ENCODE measurements around the gene SFXN3.

Gene SFXN3, protein sequence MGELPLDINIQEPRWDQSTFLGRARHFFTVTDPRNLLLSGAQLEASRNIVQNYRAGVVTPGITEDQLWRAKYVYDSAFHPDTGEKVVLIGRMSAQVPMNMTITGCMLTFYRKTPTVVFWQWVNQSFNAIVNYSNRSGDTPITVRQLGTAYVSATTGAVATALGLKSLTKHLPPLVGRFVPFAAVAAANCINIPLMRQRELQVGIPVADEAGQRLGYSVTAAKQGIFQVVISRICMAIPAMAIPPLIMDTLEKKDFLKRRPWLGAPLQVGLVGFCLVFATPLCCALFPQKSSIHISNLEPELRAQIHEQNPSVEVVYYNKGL

DNA sequence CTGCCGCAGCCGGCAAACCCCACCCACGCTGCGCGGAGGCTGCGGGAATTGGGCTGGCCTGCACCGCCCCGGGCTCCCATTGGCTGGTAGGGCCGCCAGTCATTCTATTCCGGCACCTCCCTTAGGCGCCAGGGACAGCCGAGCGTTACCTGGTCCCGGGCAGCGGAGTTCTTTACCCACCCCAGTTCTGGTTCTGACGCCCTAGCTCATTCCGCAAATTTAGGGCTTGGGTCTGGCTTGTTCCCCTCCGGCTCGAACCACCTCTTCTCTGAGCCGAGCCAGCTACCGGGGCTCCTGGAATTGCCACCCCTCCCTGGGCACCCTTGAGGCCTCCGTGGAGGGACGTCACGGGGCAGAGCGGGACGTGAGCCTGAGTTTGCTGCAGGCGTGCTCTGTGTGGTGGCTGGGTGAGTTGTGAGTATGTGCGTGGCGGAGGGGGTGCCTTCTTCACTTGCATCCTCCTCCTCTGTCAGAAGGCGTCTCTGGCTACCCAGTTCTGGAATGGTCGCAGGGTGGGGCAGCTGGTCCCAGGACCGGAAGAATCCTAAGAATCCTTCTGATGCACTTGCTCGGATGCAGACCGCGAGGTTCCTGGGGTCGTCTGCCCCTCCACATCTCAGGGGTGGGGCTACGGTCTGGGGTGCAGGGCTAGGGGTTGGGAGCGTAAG lies at the start of gene SFXN3, which contains the start of gene PDZD7:
SFXN3 (plus strand) TSS at position 107 of the 668 bp plus-strand sequence. CDS start 3,461 bp downstream, outside the sequence.
PDZD7 (minus strand) TSS at position 2 of the 668 bp plus-strand sequence. CDS start 910 bp downstream, outside the sequence.
- peak; percentile 86 for DNase-seq

DNA sequence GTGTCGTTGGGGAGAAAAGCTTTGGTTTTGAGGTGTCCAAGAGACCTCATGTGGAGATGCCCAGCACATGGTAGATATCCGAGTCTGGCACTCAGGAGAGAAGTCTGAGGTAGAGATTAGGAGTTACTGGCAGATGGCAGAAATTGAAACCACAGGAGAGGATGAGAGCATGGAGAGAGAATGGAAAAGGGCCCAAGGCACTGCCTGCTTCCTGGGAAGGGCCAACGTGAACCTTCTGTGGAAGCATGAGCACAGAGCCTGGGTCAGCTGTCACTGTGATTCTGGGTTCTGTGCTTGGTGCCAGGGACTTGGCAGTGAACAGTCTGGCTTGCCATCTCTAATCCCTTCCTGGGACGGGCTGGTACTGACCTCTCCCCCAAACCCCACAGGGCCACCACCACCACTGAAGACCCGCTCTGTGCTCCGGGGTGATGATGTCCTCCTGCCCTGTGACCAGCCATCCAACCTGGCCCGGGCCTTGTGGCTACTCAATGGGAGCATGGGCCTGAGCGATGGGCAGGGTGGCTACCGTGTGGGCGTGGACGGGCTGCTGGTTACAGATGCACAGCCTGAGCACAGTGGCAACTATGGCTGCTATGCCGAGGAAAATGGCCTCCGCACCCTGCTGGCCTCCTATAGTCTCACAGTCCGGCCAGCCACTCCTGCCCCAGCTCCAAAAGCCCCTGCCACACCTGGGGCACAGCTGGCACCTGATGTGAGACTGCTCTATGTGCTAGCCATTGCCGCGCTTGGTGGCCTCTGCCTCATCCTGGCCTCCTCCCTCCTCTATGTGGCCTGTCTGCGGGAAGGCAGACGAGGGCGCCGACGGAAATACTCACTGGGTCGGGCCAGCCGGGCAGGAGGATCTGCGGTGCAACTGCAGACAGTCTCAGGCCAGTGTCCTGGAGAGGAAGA lies 47.9 kb upstream of the SFXN3 start:
- no peak for DNase-seq

DNA sequence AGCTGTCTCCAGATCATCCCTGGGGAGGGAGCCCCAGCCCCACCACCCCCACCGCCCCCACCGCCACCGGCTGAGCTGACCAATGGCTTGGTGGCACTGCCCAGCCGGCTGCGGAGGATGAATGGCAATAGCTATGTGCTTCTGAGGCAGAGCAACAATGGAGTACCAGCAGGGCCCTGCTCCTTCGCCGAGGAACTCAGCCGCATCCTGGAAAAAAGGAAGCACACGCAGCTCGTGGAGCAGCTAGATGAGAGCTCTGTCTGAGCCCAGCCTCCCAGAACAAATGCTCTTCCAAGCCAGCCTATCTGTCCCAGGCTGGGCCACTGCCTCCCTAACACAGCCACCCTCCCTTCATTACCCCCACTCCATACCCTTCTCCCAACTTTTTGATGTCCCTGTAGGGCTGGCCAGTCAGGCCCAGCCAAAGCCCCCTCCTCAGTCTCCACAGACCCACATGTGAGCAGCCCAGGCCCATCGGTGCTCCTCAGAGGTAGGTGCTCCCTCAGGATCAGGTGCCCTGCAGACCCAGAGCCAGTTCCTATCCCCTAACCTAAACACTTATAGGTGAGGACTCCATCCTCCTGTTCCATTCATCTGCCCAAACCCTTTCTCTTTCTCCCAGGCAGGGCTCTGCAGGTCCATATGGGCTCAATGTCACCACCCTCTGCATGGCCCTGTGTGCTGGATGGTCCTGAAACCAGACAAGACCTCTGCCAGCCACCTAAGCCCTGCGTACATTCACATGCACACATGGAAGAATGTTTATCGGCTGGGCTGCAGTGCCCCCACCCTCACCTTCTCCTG lies 47.0 kb upstream of the SFXN3 start:
- DNase-seq, result no peak

DNA sequence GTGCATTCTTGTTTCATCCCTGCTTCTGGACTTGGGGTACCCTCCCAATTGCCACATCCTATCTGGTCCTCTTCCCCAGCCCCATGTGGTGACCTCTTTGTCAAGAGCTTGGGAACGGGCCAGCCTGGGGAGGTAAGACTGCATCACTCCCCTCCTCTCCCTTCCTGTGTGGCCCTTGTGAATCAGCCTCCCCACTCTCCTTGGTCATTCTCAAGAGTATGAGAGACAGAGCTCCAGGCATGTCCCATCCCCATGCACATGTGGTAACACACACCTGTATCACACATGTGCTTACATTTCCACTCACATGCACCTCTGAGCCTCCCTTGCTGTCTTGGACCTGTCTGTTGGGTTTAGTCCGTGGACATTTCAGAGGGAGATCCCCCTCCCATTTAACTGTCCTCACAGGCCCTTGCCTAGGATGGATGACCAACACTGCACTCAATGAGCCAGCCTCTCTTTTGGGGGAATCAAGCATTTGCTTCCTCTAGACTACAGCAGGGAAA lies 46.3 kb upstream of the SFXN3 start:
- no peak for DNase-seq

DNA sequence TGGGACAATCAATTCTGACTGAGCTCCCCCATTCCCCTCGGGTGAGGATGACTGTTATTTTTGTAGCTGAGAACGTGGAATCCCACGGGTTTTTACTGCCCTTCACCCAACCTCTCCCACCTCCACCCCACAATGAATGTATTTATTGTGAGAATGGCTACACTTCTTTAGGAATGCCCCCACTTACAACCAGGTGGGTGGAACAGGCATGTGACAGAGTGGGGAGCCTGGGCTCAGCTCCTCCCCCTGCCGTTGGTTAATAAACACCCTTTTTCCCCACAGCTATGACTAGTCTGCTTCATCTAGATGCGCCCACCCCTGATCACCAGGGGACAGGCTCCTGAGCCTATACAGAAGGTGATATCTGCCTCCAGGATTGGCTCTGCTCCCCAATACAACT lies 45.7 kb upstream of the SFXN3 start:
- no peak for DNase-seq

DNA sequence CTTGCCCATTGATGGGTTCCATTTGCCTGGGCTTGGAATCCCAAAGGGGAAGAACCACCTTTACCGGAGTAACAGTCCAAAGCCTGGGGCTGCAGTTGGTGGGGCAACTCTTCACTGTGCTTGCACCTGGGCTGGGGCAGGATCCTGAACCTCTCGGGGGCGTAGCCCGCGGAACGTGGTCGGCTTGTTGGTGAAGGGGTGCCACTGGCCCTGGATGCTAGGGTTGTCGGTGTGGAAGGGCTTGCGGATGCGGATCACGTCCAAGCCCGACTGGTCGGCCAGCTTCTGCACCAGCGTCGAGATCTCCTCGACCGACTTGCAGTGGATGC lies 44.4 kb upstream of the SFXN3 start:
- no peak for DNase-seq

DNA sequence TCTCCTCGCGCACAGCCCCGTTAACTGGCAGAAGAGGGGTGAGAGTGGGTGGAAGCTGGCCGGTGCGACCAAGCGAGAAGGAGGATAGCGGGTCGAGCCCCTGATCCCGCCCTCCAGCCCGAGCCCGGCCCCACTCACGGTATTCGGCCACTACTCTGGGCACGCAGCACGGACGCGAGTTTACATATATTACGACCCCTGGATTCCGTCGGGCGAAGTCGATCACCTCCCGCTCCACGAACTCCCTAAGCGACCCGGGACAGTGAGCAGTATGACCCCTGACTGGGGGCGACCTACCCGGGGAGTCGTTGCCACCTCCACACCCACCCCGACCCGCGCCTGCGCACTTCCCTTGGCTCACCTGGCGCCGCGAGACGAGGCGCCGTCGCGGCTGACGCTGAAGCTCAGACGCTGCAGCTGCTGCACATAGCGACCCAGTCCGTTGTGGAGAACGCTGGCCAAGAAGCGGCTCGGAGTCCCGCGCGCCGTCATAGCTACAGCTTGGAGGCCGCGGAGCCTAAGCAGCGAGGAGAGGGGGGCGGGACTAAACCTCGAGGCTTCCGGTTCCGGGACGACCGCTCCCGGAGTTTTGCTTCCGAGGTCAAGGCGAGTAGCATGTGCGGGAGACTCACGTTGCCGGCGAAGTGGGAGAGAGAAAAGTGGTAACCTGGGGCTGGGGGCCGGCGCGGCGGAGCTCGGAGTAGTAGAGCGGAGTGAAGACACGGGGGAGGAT lies 43.9 kb upstream of the SFXN3 start, which contains the start of the genes MRPL43 and TWNK:
MRPL43 (minus strand) TSS at position 546 of the 733 bp plus-strand sequence; CDS start at position 492, 54 bp downstream.
TWNK (plus strand) TSS at position 592 of the 733 bp plus-strand sequence. CDS start 668 bp downstream, outside the sequence.
- peak; percentile 38 for DNase-seq

DNA sequence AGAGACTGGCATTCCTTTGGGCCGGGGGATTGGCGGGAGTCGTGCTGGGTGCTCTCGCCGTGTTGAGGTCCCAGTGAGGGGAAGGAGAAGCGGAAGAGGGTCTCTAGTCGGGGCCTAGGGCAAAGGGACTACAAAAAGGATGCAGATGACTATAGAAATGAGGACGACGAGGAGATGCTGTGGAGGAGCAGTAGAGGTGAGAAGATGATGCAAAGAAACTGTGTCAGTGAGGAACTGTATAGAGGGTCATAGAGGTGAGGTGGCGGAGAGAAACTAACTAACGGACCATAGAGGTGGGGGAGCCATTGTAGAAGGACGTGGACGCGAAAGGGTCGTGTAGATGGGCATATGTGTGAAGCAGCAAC lies 43.4 kb upstream of the SFXN3 start:
- DNase-seq, result no peak

DNA sequence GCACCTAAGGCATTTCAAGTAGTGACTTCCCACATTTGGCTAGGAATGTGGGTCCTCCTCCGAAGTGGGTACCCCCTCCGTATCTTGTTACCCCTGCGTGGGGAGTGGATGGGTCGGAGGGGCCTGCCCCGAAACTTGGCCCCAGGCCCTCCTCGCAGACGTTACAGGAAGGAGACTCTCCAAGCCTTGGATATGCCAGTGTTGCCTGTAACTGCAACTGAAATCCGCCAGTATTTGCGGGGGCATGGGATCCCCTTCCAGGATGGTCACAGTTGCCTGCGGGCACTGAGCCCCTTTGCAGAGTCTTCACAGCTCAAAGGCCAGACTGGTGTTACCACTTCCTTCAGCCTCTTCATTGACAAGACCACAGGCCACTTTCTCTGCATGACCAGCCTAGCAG lies 42.9 kb upstream of the SFXN3 start:
- DNase-seq, result no peak

DNA sequence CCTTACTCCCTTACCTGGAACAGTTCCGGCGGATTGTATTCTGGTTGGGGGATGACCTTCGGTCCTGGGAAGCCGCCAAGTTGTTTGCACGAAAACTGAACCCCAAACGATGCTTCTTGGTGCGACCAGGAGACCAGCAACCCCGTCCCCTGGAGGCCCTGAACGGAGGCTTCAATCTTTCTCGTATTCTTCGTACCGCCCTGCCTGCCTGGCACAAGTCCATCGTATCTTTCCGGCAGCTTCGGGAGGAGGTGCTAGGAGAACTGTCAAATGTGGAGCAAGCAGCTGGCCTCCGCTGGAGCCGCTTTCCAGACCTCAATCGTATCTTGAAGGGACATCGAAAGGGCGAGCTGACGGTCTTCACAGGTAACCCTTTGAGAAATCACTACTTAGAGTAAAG lies 41.9 kb upstream of the SFXN3 start:
- DNase-seq, result no peak

DNA sequence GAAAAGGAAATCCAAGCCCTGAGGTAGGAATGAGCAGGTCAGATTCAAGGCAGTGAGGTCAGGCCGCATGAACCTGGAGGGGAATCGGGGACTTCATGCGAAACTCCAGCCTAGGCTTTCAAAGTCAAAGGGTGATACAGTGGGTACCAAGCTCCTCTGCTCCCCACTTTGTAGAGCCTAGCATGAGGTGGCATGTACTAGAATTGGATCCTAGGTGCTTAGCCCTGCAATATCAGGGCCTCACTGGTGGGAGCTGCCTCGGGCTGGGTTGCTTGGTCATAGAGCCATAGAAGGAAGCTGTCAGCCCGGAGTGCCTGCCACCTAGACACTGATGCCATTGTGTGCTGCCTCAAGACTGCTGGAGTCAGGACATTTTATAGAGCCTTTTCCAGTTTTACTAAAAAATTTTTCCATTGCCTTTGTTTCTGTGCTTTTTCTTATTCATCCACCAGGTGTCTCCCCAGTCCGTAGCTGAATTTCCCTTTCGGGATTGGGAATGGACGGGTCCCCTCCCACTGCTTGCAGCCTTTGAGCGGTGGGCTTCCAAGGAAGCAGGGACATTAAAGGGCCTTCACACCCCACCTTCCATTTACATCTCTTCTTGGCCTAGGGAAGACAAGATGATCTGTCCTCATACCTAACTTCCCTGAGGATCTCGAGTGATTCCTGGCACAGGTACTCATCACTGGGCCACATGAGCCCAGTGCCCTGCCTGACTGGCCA lies 36.9 kb upstream of the SFXN3 start:
- DNase-seq, result no peak

DNA sequence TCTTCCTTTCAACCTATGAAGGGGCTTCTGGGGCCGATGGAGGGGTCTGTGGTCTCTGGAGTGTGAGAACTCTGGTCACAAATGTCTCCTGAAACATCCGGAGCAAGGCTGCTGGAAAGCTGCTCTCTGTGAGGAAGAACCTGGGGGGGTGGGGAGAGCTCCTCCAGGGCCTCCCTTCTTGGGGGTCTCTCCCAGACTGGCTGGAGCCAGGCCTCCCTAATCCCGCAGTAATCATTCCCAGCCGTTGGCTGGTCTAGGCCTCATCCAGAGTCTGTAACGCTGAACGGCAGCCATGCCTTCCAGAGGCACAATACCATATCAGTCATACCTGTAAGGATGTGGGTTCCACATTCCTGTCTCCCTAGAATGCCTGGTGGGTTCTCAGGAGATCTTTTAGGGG lies 35.9 kb upstream of the SFXN3 start:
- no peak for DNase-seq

DNA sequence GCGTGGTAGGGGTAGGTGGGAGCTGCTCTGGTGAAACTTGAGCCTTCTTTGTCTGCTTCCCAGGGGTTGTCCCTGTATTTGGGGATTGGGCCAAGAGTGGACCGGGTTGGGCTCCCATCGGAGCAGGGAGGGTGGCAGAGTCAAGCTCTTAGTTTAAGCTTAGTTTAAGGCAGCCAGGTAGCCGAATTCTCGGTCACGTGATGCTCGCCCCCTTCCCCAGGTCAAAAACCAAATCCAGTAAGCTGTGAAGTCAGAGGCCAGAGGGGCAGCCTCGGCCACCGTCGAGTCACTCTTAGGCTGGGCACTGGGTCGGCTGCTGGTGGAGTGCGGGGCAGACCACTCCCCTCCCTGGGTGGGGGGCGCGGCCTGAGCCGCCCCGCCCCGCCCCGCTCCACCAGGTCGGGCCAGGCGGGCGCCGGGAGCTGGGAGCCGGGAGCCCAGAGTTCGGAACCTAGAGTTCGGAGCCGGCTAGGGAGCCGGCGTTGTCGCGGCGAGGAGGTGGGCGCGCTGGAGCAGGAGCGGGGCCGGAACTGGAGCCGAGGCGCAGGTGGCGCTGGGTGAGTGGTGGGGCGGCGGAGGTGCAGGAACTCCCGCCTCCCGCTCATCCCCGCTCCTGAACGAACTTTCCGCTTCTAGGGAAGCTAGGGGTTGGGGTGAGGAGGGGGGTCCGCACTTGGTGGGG lies 34.2 kb upstream of the SFXN3 start:
- no peak for DNase-seq

DNA sequence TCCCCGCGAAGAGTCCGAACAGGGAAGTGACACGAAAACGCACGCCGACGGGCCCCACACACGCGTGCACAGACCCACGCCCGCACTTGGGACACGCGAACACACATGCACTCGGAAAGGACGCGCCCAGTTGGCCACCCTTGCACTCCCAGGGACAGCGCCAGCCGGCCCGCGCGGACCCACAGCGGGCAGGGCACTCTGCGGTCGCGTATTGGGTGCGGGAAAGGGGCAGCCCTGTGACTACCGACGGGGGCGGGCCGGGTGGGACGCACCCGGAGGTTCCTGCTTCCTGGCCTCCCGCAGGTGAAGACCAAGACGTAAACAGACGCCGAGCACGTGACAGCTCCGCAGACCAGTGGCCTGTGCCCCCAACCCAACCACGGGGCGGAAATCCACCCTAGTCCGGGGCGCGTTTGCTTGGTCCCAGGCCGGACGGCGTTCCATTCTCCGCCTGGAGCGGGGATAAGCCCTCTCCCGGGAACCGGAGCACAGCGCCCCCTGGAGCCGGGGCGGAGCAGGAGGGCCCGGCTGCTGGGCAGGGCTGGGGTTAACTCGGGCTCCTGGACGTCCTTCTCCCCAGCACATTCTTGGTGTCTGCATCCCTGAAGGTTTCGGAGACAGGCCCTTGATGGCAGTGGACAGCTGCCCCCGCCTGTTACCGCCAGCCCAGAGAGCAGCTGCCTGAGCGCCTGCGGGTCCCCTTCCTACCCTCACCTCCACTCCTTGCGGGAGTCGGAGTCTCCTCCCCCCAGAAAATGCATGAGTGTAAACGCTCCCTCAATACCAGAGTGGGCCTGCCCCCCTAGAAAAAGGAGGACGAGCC lies 33.5 kb upstream of the SFXN3 start:
- DNase-seq, result peak; percentile 13

DNA sequence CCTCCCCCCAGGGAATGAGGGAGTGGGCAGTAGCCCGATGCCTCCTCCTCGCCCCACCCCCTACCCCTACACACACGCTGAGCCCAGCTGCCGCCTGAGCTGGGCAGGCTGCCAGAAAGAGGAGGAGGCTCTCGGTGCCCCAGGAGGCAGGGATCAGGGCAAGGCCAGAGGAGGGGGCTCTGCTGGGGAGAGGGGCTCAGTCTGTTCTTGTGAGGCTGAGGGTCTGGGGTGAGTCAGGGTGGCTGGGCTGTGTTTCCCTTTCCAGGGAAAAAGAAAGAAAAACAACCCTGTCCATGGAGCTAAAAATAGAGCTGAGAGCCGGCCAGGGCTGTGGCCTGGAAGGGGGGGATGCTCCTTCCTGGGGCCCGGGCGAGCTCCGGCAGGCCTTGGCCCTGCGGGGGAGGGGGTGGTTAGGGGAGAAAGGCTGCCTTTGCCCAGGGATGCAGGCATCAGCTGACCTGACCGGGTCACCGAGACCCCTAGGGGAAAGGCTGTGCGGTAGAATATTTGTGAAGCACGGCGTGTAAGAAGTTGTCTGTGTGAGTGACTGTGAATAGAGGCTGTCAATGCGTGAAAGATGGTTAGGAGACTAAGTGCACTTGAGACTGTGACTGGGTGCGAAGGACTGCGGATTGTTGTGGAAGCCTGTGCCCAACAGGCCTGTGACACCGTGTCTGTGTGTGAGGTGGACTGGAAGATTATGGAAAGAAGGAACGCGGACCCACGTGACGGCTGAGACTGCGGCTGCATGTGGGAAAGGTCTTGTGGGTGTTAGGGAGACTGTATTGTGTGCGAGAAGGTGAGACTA lies 32.6 kb upstream of the SFXN3 start:
- peak; percentile 83 for DNase-seq

DNA sequence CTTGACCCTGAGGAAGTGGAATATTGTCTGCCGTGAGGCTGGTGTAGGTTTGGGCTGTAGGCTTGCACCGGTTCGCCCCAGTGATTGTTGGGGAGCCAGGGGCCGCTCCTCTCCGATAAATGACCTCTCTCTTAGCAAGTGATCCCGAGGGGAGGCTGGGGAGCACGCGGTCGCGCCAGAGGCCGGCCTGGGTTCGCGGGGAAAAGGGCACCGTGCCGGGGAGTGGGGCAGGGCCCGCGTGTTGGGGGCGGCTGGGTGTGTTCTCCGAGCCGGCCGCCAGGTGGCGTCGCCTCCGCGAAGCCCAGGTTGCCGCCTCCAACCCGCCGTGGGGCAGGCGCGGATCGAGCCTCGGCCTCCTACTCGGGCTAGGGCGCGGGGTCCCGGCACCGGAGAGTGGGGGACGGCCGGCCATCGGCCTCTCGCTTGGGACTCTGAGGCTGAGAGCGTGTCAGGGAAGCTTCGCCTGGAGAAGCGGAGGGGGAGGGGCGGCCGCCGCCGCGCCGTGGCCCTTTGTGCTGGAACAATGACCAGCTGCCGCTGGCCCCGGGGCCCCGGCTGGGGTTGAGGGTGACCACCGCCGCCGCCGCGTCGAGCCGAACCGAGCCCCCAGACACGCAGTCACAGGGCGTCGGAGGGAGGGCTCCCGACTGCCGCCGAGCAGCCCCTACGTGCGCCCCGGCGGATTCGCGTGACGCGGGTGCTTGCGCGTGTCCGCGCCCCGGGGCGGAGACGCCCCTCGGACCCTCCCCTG lies 31.9 kb upstream of the SFXN3 start:
- peak; percentile 30 for DNase-seq

DNA sequence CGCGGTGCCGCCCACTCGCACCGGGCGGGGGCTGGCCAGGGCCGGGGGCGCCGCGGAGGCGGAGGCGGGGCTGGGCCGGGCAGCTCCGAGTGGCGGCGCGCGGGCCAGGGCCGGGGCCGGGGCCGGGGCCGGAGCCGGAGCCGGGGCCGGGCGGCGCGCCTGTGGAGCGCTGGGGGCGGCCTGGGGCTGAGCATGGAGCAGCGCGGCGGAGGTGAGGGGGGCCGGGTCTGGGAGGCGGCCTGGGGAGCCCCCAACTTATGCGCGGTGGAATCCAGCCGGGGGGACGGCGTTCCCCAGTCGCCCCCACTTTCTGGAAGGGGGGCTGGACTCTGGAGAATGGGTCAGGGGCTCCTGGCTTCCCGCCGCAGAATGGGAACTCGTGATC lies 31.3 kb upstream of the SFXN3 start, which contains the start of gene LZTS2:
LZTS2 (plus strand) TSS at position 67 of the 385 bp plus-strand sequence. CDS start 2,731 bp downstream, outside the sequence.
- no peak for DNase-seq

Data from NCI-H1092 (cell line).